GM12875 (cell line): Measurements from ENCODE around the gene TDRD9.

ENCODE experiments used
- H3K4me3 ChIP-seq: one replicate; pipeline ENCODE4 v1.5.1; 2011; ENCODE audit warnings: low read depth, low read length, control low read depth
- CTCF ChIP-seq: IDR thresholded peaks from 2 replicates; pipeline ENCODE4 v1.5.1; 2011; ENCODE audit warnings: low read depth, mild to moderate bottlenecking, control low read depth, inconsistent platforms, low read length, moderate library complexity, borderline replicate concordance; ENCODE audit not compliant: insufficient read depth

The TDRD9 gene

GRCh38 chr14:103892247-103892646, 36.0 kb upstream of the TDRD9 start:
- no peak for TF ChIP-seq CTCF
- H3K4me3 ChIP-seq = no peak overlapping the region

GRCh38 chr14:103894034-103894722, 34.1 kb upstream of the TDRD9 start:
- no peak overlapping the region for H3K4me3 ChIP-seq
- no peak for TF ChIP-seq CTCF

GRCh38 chr14:103894723-103895059, 33.6 kb upstream of the TDRD9 start:
- no peak overlapping the region for H3K4me3 ChIP-seq
- no peak for TF ChIP-seq CTCF

- no peak overlapping the region for H3K4me3 ChIP-seq
- TF ChIP-seq CTCF = no peak
These were observed 31.7 kb upstream of the TDRD9 start for GRCh38 chr14:103896578-103896977.

- no peak for TF ChIP-seq CTCF
- H3K4me3 ChIP-seq = no peak overlapping the region
These were observed 30.9 kb upstream of the TDRD9 start for GRCh38 chr14:103897075-103897947.

- no peak for TF ChIP-seq CTCF
- no peak overlapping the region for H3K4me3 ChIP-seq
These were observed 30.1 kb upstream of the TDRD9 start for GRCh38 chr14:103898204-103898603.

GRCh38 chr14:103898711-103899110, 29.5 kb upstream of the TDRD9 start:
- no peak overlapping the region for H3K4me3 ChIP-seq
- no peak for TF ChIP-seq CTCF
